OCI-M2 (cell line): ENCODE data around the gene LATS1.
"Not testable (repeated sequence)": the region's sequence is repeated elsewhere in the genome, so short reads cannot be mapped to it uniquely, and the experiment has no call there.

Source experiments
- DNase-seq: peaks from one replicate; lab custom pipeline; 2025; ENCODE audit not compliant: unreplicated experiment; lab: John Stamatoyannopoulos, UW

The LATS1 gene

DNA sequence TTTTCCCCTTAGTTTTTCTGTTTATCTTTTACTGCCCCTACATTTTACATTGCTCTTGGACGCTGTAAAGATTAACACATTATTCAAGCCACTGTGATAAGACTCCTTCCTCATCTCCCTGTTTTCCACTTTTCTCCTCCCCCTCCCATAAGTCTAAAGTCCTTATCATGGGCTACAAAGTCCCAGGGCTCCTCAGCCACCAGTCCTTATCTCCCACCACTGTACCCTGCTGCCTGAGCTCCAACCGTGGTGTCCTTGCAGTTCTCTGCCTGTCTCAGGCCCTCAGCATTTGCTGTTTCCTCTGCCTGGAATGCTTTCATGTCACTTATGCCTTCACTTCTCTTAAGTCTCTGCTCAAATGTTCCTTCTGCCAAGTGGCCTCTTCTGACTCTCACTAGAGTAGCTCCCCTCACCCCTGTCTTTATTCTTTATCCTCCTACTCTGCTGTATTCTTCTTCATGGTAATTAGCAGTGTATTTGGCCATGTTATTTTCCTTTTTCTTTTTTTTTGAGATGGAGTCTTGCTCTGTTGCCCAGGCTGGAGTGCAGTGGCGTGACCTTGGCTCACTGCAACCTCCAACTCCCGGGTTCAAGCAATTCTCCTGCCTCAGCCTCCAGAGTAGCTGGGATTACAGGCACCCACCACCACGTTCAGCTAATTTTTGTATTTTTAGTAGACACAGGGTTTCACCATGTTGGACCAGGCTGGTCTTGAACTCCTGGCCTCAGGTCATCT, 10.8 kb upstream of the LATS1 start:
- peak; percentile 96 for DNase-seq

DNA sequence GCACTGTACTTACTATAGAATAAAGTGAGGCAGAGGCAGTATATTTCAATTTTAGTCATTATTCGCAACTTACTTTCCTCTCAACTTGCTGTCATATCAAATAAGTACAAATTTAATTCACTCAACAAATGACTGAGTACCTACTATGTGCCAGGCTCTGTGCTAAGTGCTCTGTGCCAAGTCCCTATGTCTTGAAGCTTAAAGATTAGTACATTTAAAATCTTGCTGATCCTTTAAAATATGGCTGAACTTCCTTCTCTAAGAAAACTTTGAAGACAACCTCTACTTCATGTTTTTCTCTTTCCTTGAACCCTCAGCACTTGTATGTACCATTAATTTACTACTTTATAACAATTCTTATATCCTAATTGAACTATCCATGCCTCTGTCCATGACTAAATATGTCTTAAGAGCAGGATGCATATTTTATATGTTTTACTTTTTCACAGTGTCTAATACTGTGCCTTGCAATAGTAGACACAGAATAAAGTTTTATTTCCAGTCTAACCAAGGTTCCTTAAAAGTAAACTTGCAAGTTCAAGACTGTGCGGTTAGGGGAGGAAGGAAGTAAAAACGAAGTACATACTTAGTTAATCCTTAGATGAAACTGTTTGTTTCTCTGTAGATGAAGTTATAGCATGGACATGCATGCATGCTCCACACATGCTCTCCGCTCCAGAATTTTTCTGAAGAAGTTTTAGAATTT, 10.0 kb upstream of the LATS1 start:
- DNase-seq = peak; percentile 96

DNA sequence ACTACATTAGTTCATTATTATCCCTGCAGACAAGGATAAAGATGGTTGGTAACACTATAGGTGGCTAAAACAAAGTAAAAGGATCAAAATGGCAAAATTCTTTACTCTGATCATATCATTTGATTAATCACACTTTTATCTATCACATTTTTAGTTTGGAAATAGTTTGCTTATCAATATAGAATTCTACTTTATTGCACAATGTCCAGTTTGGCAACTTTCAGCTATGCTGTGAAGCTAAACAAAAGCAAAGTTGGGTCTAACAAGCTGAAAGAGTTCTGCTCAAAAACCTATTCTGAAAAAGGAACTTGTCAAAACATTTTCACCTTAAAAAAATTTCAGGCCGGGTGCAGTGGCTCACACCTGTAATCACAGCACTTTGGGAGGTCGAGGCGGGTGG, 7.9 kb upstream of the LATS1 start:
- no peak for DNase-seq

DNA sequence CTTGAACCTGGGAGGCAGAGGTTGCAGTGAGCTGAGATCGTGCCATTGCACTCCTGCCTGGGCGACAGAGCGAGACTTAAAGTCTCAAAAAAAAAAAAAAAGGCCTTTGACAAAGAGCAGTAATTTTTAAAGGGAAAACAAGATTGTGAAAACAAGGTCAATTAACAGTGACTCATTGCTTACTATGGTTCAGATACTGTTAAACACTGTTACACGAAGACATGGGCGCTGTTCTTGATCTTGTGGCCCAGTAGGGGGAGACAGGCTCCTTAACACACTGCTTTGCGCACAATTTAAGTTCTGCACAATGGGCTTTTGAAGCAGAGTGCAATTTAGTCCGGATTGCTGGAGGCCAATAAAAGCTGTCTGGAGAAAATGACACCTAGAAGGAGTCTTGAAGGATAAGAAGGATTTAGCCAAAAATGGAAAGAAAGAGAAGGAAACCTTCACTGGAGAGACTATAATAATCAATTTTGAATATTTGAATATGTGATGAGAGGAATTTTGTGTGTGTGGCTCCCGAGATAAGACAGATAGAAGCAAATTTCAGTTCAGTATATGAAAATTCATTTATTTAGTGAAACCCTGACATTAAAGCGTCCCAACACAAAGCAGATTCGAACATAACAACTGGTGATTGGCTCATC, 6.0 kb upstream of the LATS1 start:
- peak; percentile 30 for DNase-seq

DNA sequence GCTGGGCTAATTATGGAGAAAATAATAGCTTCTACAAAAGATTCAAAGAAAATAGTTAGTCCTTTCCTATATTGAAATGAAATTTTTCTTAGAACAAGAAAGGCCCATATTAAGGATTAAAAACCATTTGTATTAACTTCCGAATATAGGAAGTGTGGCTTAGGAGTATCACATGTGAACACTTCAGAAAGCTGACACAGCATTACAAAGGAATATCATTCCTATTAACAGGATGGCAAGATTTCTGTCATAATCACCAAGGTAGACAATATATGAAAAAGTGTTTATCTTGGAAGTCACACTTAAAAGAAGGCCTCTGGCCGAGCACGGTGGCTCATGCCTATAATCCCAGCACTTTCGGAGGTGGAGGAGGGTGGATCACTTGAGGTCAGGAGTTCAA, 5.4 kb upstream of the LATS1 start:
- DNase-seq = no peak

DNA sequence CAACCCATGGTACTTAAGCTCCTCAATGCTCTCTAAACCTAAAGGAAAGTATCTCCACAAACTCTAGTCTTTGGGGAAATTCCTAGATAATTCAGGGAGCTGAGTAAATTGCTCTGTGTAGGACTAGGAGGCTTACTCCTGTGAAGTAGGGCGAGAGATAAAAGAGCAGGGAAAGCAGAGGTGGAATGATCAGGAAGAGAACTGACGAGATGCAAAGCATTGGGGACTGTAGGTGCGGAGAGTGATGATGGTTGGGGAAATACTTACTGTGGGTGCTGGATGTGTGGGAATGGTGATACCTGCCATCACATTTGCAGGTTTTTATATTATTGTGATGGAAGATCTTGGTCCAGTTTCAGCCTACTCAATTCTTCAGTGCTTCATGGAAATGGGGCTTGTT, 1.6 kb upstream of the LATS1 start:
- DNase-seq = no peak

DNA sequence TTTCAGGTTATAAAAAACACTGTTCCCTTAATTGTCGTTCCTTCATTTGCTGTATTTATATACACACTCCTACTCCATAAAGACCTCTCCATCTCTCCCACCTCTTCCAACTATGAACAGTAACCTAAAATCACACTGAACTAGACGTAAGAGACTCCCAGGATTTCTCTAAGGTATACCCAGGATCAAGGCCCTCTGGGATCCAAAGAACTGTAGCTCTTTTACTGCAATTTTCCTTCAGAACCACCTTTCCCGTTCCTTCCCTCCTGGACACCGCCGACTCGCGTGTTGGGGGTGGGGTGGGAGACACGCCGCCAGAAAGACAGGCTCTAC, 680 bp downstream of the LATS1 start:
- no peak for DNase-seq

DNA sequence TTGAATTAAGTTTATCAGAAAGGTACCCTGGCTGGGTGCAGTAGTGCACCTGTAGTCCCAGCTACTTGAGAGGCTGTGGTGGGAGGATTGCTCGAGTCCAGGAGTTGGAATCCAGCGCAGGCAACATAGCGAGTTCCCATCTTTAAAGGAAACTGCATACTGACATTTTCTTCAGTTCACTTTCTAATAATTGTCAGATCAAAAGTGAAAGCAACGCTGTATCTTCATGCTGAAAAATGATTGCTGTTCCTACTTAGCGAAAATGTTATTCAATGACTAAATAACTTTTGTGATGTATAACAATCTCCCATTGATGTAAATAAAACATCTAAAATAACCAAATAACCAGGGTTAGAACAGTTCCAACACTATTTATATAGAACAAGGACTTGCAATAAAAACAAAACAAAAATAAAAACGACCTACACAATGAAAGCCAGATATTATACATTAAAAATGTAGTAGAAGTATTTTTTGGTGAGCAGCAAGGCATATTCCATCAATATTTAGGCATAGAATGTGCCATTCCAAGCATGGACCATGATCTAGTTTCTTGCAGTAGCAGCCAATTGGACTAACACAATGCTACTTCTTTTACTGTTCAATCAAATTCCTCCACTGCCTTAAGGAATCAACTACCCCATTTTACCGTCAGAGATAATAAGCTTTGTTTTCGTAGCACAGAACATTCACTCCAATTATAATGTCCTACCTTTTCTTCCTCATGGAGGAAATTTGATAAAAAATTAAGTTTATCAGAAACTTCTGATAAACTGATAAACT, 1.5 kb downstream of the LATS1 start:
- DNase-seq = no peak

DNA sequence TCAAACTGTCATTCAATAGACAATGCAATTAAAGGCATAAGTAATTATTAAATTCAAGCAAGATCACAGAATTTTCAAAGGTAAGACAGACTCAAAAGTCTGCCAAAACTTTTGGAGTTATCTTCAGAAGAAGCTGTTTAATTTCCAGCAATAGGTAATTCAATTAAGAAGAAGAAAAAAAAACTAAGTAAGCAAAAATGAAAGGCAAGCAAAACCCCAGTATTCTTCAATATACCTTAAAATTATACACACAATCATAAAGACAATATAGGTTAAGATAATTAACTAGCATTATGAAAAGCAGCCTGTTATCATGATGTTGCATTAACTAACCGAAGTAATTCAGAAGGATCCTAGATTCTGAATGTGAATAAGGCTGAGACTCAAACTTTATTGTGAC, 3.5 kb downstream of the LATS1 start:
- DNase-seq = no peak

DNA sequence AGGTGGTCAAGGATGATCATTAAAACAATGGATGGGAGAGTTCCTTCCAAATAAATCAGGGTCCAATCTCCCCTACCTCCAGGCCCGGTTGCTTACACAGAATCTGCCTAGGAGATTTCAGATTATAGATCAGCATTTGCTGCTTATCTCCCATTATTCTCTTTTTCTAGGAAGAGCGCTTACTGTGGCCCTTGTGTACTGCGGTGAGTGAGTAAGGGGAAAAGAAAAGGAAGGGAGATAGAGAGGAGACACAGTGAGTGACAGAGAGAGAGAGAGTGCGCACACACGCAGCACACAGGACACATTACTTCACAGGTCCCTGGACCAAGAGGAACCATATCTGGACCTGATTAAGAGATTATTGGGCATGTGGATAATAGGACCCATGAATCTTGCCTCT, 6.2 kb downstream of the LATS1 start:
- no peak for DNase-seq

DNA sequence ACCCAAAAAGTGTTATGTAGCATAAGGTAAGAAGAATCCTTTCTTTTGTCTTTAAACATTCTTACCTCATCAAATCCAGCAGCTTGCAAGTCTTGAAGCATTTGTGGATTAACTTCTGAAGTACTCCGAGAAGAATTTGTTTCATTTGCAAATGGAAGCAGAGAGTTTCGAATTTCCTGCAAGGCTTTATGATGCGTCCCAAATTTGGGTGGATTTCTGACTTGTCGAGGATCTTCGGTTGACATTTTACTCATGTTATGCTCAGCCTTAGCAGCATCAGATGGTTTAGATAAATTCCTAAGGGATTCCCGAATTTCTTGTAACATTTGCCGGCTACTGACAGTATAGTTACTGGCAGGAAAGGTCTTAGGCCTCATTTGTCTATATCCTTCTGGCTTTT, 16.2 kb downstream of the LATS1 start:
- no peak for DNase-seq

DNA sequence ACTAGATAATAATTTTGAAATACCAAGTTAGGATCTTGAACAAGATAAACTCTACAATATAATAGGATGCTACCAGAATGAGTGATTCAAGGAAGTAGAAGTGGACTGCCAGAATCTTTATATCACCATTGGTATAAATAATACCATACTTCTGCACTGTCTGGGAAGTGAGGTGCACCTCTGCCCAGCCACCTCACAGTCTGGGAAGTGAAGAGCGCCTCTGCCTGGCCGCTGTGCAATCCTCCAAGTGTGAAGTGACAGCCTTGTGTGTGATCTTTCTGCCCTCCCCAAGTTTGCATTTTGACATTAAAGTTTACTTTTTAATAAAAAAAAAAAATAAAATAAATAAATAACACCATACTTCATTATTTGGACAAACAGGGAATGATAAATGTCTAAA, 18.8 kb downstream of the LATS1 start:
- no peak for DNase-seq

DNA sequence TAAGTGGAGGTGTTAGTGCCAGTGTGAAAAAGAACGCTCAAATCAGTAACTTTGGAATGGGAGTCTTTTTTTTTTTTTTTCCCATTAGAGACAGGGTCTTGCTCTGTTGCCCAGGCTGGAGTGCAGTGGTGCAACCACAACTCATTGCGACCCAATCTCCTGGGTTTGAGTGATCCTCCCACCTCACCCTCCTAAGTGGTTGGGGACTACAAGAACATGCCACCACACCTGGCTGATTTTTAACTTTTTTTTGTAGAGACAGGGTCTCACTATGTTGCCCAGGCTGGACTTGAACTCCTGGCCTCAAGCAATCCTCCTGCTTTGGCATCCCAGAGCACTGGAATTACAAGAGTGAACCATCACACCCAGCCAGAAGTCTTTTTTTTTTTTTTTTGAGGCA, 19.7 kb downstream of the LATS1 start:
- DNase-seq = no peak

DNA sequence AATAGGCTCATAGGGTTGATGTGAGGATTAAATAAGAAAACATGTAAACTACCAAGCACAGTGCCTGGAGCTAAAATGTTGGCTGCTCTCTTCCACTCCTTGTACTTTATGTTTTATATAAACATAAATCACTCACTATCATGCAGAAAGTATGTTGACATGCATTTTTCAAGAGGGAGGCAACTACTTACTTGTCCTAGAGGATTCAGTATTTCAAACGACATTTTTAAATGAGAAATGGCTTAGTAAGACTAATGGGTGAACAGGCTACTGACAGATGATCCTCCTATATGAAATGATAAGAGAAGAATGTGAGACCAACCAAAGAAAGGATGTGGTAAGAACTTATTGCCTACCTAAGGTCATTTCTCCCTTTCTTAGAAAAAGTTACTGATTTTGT, 21.0 kb downstream of the LATS1 start:
- DNase-seq = no peak

DNA sequence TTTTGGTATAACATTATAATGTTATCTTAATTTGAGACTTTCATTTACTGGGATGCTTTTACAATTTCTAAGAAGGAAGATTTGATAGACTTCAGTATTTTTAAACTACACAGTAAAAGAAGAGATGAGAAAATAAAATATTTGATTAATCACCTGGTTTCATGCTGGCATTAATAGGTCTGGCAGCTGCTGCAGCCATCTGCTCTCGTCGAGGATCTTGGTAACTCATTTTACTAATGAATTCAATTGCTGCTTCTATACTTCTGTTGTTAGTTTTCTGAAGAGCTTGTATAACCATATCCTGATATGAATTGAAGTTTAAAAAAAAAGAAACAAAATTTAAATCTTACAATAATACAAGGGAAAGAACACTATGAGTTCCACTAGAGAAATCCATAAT, 23.0 kb downstream of the LATS1 start:
- DNase-seq = no peak

DNA sequence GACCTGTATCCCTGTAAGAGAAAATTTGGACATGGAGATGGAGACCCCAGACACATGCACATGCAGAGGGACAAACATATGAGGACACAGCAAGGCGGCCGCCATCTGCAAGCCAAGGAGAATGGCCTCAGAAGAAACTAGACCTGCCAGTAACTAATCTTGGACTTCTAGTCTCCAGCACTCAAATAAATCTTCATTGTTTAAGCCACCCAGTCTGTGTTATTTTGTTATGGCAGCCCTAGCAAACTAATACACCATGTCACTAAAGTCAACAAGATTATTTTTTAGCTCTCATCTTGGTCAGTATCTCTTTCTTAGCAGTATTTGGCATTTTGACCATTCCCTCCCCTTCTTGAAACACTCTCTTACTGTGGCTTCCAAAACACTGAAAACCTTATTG, 26.7 kb downstream of the LATS1 start:
- DNase-seq = no peak

DNA sequence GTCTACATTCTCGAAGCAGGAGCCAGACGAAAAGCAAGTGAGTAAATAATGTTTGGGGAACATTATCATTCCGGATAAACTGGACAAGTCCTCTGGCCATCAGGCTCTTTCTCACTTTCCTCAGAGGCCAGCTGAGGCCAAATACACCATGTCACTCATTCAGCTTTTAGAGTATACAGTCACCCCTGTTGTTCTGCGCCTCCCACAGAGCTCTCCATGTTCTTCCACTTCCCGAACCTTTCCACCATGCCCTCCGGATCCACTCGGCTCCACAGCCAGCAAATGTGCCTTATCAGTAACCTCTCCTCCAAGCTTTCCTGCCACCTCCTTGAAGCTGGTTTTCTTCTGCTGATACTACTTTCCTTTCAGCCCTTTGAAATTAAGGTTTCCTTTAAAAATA, 31.7 kb downstream of the LATS1 start:
- DNase-seq = no peak

DNA sequence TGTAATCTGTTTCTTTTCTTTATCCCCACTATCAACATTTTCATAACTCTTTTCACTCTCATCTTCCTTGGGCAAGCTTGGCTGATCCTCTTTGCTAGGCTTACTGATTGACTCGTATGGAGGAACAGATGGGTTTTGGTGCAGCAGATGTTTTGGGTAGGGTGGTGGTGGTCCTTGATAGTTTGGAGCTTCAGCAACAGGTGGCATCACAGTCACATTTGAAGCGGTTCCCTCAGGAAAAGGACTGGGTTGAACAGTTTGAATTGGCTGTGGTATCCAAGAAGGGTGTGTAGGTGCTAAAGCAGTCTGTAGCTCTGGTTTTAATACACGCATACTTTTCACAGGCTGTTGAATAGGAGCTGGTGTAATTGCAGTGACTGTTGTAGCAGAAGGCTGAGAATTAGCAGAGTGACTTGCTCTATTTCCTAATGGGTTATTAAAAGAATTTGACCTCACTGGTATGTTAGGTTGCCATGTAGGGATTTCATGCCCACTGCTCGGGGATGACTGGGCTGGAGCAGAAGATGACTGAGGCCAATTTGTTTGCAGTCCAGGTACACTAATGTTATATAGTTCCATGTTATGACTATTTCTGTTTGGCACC, 34.5 kb downstream of the LATS1 start:
- no peak for DNase-seq

DNA sequence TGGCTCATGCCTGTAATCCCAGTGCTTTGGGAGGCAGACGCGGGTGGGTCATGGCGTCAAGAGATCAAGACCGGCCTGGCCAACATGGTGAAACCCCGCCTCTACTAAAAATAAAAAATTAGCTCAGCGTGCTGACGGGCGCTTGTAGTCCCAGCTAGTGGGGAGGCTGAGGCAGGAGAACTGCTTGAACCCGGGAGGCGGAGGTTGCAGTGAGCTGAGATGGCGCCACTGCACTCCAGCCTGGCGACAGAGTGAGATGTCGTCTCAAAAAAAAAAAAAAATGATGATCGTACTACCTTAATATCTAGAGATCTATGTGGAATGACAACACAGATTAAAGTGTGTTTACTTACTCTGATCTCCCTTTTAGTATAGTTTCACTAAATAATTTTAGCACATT, 36.1 kb downstream of the LATS1 start:
- DNase-seq = not testable (repeated sequence)

DNA sequence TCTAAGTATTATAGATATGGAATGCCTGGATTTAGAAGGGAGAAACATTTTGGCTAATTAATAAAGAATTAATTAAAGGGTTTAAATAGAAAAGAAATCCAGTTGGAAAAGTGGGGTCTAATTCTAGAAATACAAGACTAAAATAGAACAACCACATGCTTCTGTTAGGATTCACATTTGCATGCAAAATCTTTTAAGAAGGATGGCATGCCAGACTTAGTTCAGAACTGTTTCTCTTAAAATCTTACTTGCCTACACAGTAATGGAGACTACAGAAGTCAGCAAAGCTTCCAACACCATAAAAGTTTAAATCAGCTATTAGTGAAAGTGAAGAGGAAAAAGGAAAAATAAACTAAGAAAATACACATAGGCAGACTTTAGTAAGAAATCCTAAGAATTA, 36.7 kb downstream of the LATS1 start:
- no peak for DNase-seq

DNA sequence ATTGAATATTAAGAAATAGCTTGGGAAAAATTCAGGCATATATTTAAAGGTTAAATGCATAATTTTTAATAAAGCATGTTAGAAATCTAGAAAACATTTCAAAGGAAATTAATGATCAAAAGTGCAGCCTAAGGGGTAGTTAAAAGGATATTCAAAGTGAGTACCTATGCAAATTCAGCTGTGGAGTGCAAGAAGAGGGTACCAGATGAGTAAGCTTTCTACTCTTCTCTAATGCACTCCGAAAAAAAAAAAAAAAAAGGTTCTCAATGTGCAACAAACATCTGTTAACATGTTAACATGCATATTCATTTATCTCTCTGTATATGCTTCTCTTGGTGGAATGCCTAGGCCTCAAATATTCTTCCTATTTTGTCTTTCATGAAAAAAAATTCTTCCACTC, 37.4 kb downstream of the LATS1 start:
- DNase-seq = no peak
